A375 (cell line): ENCODE results near the gene CFAP97D2. TPM values are rescaled to one million over a fixed set of nuclear protein-coding genes. Genes with fewer than 3 reads are reported as not detected.

ENCODE experiments used
- small RNA-seq: library from RNA; depleted of rRNA; stranded (forward); fragments of <200 nt; gene quantifications from one replicate; pipeline ENCODE3, GENCODE V24; 2014
- total RNA-seq: library from RNA; depleted of rRNA; stranded (reverse); fragments of >200 nt; shearing (Covaris generic); gene quantifications from 2 replicates; pipeline ENCODE4 v1.2.3, GENCODE V29; 2014; rRNA removed

Gene CFAP97D2
- not detected in 2 replicates for total RNA-seq

DNA sequence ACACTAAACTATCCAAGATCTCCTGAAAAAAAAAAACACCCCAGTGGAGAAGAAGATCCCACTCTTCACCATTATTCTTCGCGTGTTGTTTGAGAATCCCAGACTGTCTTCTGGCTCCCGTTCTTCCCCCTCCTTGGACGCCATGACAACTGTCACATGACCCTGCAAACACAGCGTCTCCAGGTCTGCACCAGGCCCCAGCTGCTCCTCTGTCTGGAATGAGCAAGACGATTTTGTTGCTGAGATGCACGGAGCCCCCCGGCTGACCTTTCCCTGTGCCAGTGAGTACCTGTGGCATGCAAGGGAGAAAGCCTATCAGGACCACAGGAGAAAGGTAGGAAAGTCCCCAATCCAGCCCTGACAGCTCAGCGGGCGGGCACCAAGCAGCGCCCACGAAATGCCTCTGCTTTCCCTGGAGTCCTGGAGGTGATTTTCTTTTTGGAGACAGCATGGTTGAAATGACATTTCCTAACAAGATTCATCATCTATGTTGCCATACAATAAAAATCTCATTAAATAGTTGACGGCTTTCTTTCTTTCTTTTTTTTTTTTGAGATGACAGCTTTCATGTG is at the start of gene CFAP97D2:
Gene CFAP97D2, plus strand, starts transcription at position 171 of the 572 bp plus-strand sequence. Its CDS starts 74 bp downstream, at position 245.

GRCh38 chr13:114132419-114133121 is 46.5 kb upstream of the CFAP97D2 start, which contains the start of gene RASA3:
TSS of gene RASA3 (minus strand) at chr13:114132623. CDS start at chr13:114132489, 134 bp downstream.

DNA sequence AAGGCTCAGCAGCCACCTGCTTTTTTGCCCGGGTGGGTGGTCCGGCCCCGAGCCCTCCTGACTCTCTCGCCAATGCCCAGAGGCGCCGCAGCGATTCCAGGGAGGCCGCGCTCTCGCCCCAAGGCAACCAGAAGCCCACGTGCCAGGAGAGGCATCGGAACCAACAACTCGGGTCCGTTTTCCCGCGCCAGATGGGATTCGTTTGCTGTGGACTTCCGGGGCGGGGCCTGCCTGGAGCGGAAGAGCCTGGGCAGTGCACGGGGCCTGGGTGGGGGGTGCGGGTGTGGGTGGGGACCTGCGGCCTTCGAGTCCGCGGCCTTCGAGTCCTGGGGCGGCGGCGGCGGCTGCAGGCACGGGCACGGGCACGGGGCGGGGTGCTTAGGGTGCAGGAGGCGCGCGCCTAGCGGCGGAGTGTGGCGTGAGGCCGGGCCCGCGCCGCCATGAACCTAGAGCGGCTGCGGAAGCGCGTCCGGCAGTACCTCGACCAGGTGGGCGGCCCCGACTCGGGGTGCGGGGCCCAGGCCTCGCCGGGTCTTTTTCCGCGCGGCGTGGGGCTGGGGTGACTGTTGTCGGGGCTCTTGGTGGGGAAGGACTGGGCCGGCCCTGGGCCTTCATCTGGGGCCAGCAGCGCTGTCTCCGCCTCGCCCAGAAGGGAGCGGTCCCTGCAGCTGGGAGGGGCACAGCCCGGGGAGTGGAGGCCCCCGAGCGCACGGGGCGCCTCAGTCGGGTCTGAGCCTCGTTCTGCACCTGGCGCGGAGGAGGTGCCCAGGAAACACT is 55.8 kb downstream of the CFAP97D2 start, which contains the start of gene CDC16:
Gene CDC16, plus strand, starts transcription at position 253 of the 777 bp plus-strand sequence. Its CDS starts 188 bp downstream, at position 441.

Small RNAs within 50 kb of the gene (small RNA-seq; reads per million reads assigned to genes)
- not detected for gene MIR548AR

Other genes starting within 250 kb of the CFAP97D2 start
- gene C13orf46, start 205.2 kb upstream of the CFAP97D2 start, total RNA-seq = 0.82 and 1.4 TPM in 2 replicates
- gene RASA3, start 46.6 kb upstream of the CFAP97D2 start, total RNA-seq = 34.2 and 34.7 TPM in 2 replicates
- 23.1 and 28.8 TPM in 2 replicates for gene CDC16, start 55.6 kb downstream of the CFAP97D2 start, total RNA-seq
- 32.7 and 37.8 TPM in 2 replicates for gene UPF3A, start 102.3 kb downstream of the CFAP97D2 start, total RNA-seq
- 17.4 and 19.6 TPM in 2 replicates for gene CHAMP1, start 135.2 kb downstream of the CFAP97D2 start, total RNA-seq